ENCODE measurements around the gene TRAPPC4. TPM values are rescaled to one million over a fixed set of nuclear protein-coding genes. Genes with fewer than 3 reads are reported as not detected.

TRAPPC4 gene
- total and polyA plus RNA-seq, 8 donors = 13.4 to 81.4 (median 31.8) TPM

GRCh38 chr11:119011476-119012053 is 7.0 kb upstream of the TRAPPC4 start:
- Histone ChIP-seq H3K4me1 (peaks cover 6 to 20% (median 15%) of the 10 kb centered on the region in 4 donors), H3K9me3 (no peaks in the 10 kb centered on the region), H3K27ac (no peak overlapping the region), H3K36me3 (peaks cover 61 to 99% (median 97%) of the 10 kb centered on the region in 4 donors), H3K27me3 (no peaks in the 10 kb centered on the region), H3K4me3 (no peak overlapping the region)
- TF ChIP-seq EP300 (IDR thresholded peaks at IDR 0.05) = no peak
- intact Hi-C loops (cut with DNase I; ENCODE audit: low total_unique reads) = no loop called here
- DNase-seq = no peak
- 85 to 88% (median 86%) methylated on average over 6 of the region's 6 CpGs for WGBS, 5 donors

GRCh38 chr11:119012629-119013170 is 5.9 kb upstream of the TRAPPC4 start:
- WGBS, 5 donors = 44 to 72% (median 50%) methylated on average over 3 of the region's 3 CpGs
- H3K4me3 ChIP-seq = no peak overlapping the region
- H3K27ac ChIP-seq = no peak overlapping the region
- peaks cover 15 to 29% (median 24%) of the 10 kb centered on the region in 4 donors for H3K4me1 ChIP-seq
- DNase-seq = no peak
- no peaks in the 10 kb centered on the region for H3K27me3 ChIP-seq
- H3K36me3 ChIP-seq = peaks cover 52 to 88% (median 87%) of the 10 kb centered on the region in 4 donors
- intact Hi-C loops (cut with DNase I; ENCODE audit: low total_unique reads) = no loop called here
- H3K9me3 ChIP-seq = no peaks in the 10 kb centered on the region
- TF ChIP-seq CTCF (IDR thresholded peaks at IDR 0.05) (no peak), POLR2A (IDR thresholded peaks at IDR 0.05) (no peak), EP300 (IDR thresholded peaks at IDR 0.05) (no peak), POLR2AphosphoS5 (IDR thresholded peaks at IDR 0.05) (no peak)

GRCh38 chr11:119014209-119014924 is 4.2 kb upstream of the TRAPPC4 start:
- no peak for DNase-seq
- no peak overlapping the region for H3K27ac ChIP-seq
- intact Hi-C loops (cut with DNase I; ENCODE audit: low total_unique reads) = no loop called here

GRCh38 chr11:119015054-119015611 is 3.4 kb upstream of the TRAPPC4 start:
- H3K9me3 ChIP-seq = no peaks in the 10 kb centered on the region
- no peak for DNase-seq
- no peaks in the 10 kb centered on the region for H3K27me3 ChIP-seq
- H3K4me1 ChIP-seq = peaks cover 23 to 39% (median 34%) of the 10 kb centered on the region in 4 donors
- WGBS, 5 donors = 40 to 65% (median 55%) methylated on average over 8 of the region's 8 CpGs
- peaks cover 46 to 66% (median 63%) of the 10 kb centered on the region in 4 donors for H3K36me3 ChIP-seq
- no peak overlapping the region for H3K4me3 ChIP-seq
- intact Hi-C loops (cut with DNase I; ENCODE audit: low total_unique reads) = no loop called here
- TF ChIP-seq POLR2AphosphoS5 (IDR thresholded peaks at IDR 0.05) = no peak
- TF ChIP-seq EP300 (IDR thresholded peaks at IDR 0.05) = no peak
- no peak for TF ChIP-seq CTCF (IDR thresholded peaks at IDR 0.05)
- no peak for TF ChIP-seq POLR2A (IDR thresholded peaks at IDR 0.05)
- no peak overlapping the region for H3K27ac ChIP-seq

More at GRCh38 chr11:119014209-119014924, 4.2 kb upstream of the TRAPPC4 start:
- Histone ChIP-seq H3K27me3 (no peaks in the 10 kb centered on the region), H3K9me3 (no peaks in the 10 kb centered on the region), H3K4me1 (peaks cover 15 to 31% (median 27%) of the 10 kb centered on the region in 4 donors), H3K4me3 (no peak overlapping the region), H3K36me3 (peaks cover 46 to 71% (median 71%) of the 10 kb centered on the region in 4 donors)
- 96 to 97% (median 96%) methylated on average over 17 of the region's 17 CpGs for WGBS, 5 donors
- TF ChIP-seq EP300 (IDR thresholded peaks at IDR 0.05) = no peak
- no peak for TF ChIP-seq CTCF (IDR thresholded peaks at IDR 0.05)
- no peak for TF ChIP-seq POLR2A (IDR thresholded peaks at IDR 0.05)
- no peak for TF ChIP-seq POLR2AphosphoS5 (IDR thresholded peaks at IDR 0.05)
